ENCODE data around the gene ID4.
A peak's percentile ranks its signal among the peaks of the same experiment; 100 is the strongest.

Gene ID4

DNA sequence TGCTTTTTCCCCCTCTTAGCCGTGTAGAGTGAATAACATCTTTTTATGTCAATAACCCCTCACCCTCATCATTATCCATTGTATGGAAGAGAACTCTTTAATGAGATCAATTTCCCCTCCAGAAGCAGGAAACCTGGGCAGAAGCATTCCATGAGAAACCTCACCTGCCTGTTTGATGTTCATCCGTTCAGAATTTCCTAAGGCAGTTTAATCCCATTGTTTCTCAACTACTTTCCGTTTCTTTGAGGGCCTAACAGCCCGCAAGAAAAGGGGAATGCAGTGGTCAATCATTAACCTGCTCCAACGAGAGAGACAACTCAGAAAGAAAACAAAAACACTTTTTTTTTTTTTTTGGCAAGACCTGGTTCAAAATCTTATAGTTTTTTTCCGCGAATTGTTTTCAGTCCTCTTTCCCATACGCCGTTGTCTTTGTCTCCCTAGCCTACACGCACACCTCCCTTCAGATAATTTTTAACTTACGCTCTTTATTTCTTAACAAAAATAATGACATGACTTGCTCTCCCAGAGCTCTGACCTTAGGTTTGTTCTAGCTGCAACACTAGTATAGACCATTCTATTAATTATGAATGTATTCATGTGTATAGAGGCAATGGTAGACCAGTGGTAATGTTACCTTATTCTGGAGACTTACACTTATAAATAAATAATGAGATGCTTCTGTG is 25.6 kb upstream of the ID4 start:
- Histone ChIP-seq H3K27me3 (ENCODE audit: insufficient read depth, low read length, poor library complexity, severe bottlenecking) (no peaks in the 10 kb centered on the region), H3K9ac (ENCODE audit: low read depth, low read length, poor library complexity, severe bottlenecking) (no peak overlapping the region), H3K79me2 (ENCODE audit: insufficient read depth, low read length) (no peaks in the 10 kb centered on the region), H3K9me2 (replicated peaks; ENCODE audit: low read depth, low read length) (no peaks in the 10 kb centered on the region), H3K36me3 (ENCODE audit: insufficient read depth, low read length) (no peaks in the 10 kb centered on the region), H3K4me1 (ENCODE audit: insufficient read depth, low read length, poor library complexity, severe bottlenecking) (no peaks in the 10 kb centered on the region), H3K9me3 (ENCODE audit: insufficient read depth, low read depth, low read length) (no peaks in the 10 kb centered on the region), H2AFZ (ENCODE audit: low read length) (no peak overlapping the region), H3F3A (ENCODE audit: low read depth) (no peaks in the 10 kb centered on the region), H4K20me1 (ENCODE audit: insufficient read depth, low read length, poor library complexity, severe bottlenecking) (no peaks in the 10 kb centered on the region), H3K4me2 (ENCODE audit: low read depth, low read length, poor library complexity, severe bottlenecking) (no peak overlapping the region), H3K4me3 (ENCODE audit: low read length, poor library complexity, severe bottlenecking) (no peak overlapping the region)
- TF ChIP-seq EZH2phosphoT487 (IDR thresholded peaks at IDR 0.05; ENCODE audit: borderline replicate concordance) (no peak), CTCF (conservative IDR thresholded peaks at IDR 0.05; ENCODE audit: low read length) (no peak)

GRCh38 chr6:19812512-19813119 is 24.6 kb upstream of the ID4 start:
- Histone ChIP-seq H2AFZ (ENCODE audit: low read length) (no peak overlapping the region), H3K9me2 (replicated peaks; ENCODE audit: low read depth, low read length) (no peaks in the 10 kb centered on the region), H3K27me3 (ENCODE audit: insufficient read depth, low read length, poor library complexity, severe bottlenecking) (no peaks in the 10 kb centered on the region), H3K4me3 (ENCODE audit: low read length, poor library complexity, severe bottlenecking) (no peak overlapping the region), H3K4me1 (ENCODE audit: insufficient read depth, low read length, poor library complexity, severe bottlenecking) (no peaks in the 10 kb centered on the region), H4K20me1 (ENCODE audit: insufficient read depth, low read length, poor library complexity, severe bottlenecking) (no peaks in the 10 kb centered on the region), H3K9ac (ENCODE audit: low read depth, low read length, poor library complexity, severe bottlenecking) (no peak overlapping the region), H3F3A (ENCODE audit: low read depth) (no peaks in the 10 kb centered on the region), H3K36me3 (ENCODE audit: insufficient read depth, low read length) (no peaks in the 10 kb centered on the region), H3K9me3 (ENCODE audit: insufficient read depth, low read depth, low read length) (no peaks in the 10 kb centered on the region), H3K79me2 (ENCODE audit: insufficient read depth, low read length) (no peaks in the 10 kb centered on the region), H3K4me2 (ENCODE audit: low read depth, low read length, poor library complexity, severe bottlenecking) (no peak overlapping the region)
- TF ChIP-seq CTCF (conservative IDR thresholded peaks at IDR 0.05; ENCODE audit: low read length) (peak; percentile 55), EZH2phosphoT487 (IDR thresholded peaks at IDR 0.05; ENCODE audit: borderline replicate concordance) (no peak)

- Histone ChIP-seq H3K4me3 (ENCODE audit: low read length, poor library complexity, severe bottlenecking) (no peak overlapping the region), H3K9me3 (ENCODE audit: insufficient read depth, low read depth, low read length) (no peaks in the 10 kb centered on the region), H3F3A (ENCODE audit: low read depth) (no peaks in the 10 kb centered on the region), H3K4me1 (ENCODE audit: insufficient read depth, low read length, poor library complexity, severe bottlenecking) (no peaks in the 10 kb centered on the region), H3K27me3 (ENCODE audit: insufficient read depth, low read length, poor library complexity, severe bottlenecking) (no peaks in the 10 kb centered on the region), H3K9me2 (replicated peaks; ENCODE audit: low read depth, low read length) (no peaks in the 10 kb centered on the region), H2AFZ (ENCODE audit: low read length) (no peak overlapping the region), H3K4me2 (ENCODE audit: low read depth, low read length, poor library complexity, severe bottlenecking) (no peak overlapping the region), H4K20me1 (ENCODE audit: insufficient read depth, low read length, poor library complexity, severe bottlenecking) (no peaks in the 10 kb centered on the region), H3K36me3 (ENCODE audit: insufficient read depth, low read length) (no peaks in the 10 kb centered on the region), H3K9ac (ENCODE audit: low read depth, low read length, poor library complexity, severe bottlenecking) (no peak overlapping the region), H3K79me2 (ENCODE audit: insufficient read depth, low read length) (no peaks in the 10 kb centered on the region)
- TF ChIP-seq CTCF (conservative IDR thresholded peaks at IDR 0.05; ENCODE audit: low read length) (no peak), EZH2phosphoT487 (IDR thresholded peaks at IDR 0.05; ENCODE audit: borderline replicate concordance) (no peak)
Measured at GRCh38 chr6:19818805-19819204, 18.4 kb upstream of the ID4 start.

All from Loucy (cell line).